ENCODE results near the gene OR52E4. TPM values are rescaled to one million over a fixed set of nuclear protein-coding genes. Genes with fewer than 3 reads are reported as not detected.

OR52E4 gene
- total RNA-seq, 1 donor from 2014 or later = not detected

GRCh38 chr11:5928811-5929210 is 48.4 kb downstream of the OR52E4 start:
- ATAC-seq (no peak), DNase-seq (ENCODE audit: low spot score) (no peak)

DNA sequence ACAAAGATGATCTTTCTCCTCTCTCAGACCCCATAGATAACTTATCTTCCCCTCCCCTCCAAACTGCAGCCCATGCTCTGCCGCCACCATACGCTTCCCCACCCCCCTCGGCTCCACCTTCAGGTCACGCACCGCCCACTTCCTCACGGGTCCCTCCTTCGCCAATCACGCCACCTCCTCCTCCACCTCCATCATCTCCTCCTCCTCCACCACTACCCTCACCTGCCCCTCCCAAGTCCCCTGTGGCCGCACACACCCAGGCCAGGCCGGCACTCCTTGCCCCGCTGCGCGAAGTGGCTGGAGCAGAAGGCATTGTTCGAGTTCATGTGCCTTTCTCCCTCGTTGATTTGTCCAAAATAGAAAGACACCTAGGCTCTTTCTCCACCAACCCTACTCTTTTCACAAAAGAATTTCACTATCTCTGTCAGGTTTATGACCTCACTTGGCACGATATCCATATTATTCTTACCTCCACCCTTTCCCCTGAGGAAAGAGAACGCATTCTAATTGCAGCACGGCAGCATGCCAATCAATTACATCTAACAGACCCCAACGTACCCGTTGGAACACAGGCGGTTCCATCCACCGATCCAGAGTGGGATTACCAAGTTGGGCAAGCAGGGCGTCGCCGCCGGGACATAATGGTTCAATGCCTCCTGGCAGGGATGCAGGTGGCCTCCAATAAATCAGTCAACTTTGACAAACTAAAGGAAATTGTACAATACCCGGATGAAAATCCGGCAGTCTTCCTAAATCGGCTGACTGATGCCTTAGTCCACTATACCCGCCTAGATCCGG is 49.3 kb downstream of the OR52E4 start:
- ATAC-seq (no peak), DNase-seq (ENCODE audit: low spot score) (no peak)

DNA sequence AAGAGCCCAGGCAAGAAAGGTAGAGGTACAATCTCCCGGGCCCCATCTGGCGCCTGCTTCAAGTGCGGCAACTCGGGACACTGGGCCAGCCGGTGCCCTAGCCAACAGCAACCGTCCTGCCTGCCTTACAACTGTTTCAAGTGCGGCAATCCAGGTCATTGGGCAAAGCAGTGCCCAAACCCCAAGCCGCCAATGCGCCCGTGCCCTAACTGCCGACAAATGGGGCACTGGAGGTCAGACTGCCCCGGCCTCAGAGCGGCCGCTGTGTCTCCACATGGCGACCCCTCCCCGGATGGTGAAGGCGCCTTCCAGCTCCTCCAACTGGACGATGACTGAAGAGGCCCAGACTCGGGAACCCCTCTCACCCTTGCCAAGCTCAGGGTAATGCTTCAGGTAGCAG is 50.2 kb downstream of the OR52E4 start:
- DNase-seq (ENCODE audit: low spot score) (no peak), ATAC-seq (no peak)

DNA sequence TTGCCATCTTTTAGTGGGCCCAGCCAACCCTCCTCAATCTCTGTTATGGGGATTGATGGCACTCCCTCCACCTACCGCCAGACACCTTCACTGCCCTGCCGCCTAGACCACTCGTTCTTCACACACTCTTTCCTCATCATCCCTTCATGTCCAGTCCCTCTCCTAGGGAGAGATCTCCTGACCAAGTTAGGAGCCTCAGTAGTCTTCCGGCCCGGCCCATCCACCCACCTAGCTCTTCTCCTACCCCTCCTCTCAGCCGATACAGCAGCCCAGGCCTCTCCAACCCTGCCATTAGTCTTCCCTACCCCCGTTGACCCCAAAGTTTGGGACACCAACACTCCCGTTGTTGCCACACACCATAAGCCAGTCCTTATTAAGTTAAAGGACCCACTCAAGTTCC is 50.6 kb downstream of the OR52E4 start:
- DNase-seq (ENCODE audit: low spot score) (no peak), ATAC-seq (no peak)

DNA sequence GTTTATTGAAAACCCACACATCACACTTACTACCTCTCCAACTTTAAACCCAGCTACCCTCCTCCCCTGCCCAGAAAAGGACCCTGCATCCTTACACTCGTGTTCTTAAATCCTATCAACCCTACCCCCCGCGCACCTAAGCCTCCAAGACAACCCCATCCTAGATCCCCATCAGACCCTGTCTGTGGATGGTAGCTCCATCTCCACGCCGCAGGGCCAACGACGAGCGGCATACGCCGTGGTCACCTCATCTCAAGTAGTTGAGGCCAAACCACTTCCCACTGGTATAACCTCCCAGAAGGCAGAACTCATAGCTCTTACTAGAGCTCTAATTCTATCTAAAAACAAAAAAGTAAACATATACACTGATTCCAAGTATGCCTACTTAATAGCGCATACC is 52.2 kb downstream of the OR52E4 start:
- ATAC-seq = no peak
- no peak for DNase-seq (ENCODE audit: low spot score)

GRCh38 chr11:5933116-5933515 is 52.7 kb downstream of the OR52E4 start:
- DNase-seq (ENCODE audit: low spot score) = no peak
- ATAC-seq = no peak

Other genes starting within 250 kb of the OR52E4 start
- gene TRIM5, start 195.6 kb upstream of the OR52E4 start, total RNA-seq = 19.4 TPM
- gene TRIM22, start 190.8 kb upstream of the OR52E4 start, total RNA-seq = 8.0 TPM
- gene OR56B1, start 144.2 kb upstream of the OR52E4 start, total RNA-seq = not detected
- not detected for gene OR52N4, start 126.4 kb upstream of the OR52E4 start, total RNA-seq
- gene OR52N5, start 97.3 kb upstream of the OR52E4 start, total RNA-seq = 0.10 TPM
- not detected for gene OR52N1, start 89.4 kb upstream of the OR52E4 start, total RNA-seq
- gene OR52N2, start 71.7 kb upstream of the OR52E4 start, total RNA-seq = not detected
- gene OR52E6, start 38.7 kb upstream of the OR52E4 start, total RNA-seq = not detected
- not detected for gene OR52E8, start 22.9 kb upstream of the OR52E4 start, total RNA-seq
- gene OR52E5, start 12.6 kb downstream of the OR52E4 start, total RNA-seq = not detected
- not detected for gene OR56A3, start 61.6 kb downstream of the OR52E4 start, total RNA-seq
- not detected for gene OR56A5, start 87.9 kb downstream of the OR52E4 start, total RNA-seq
- not detected for gene OR52L1, start 106.4 kb downstream of the OR52E4 start, total RNA-seq
- not detected for gene OR56A4, start 126.3 kb downstream of the OR52E4 start, total RNA-seq
- not detected for gene OR56A1, start 150.1 kb downstream of the OR52E4 start, total RNA-seq
- not detected for gene OR56B4, start 227.1 kb downstream of the OR52E4 start, total RNA-seq